HG02798 (cell line): ENCODE results near the gene XYLT1.

Experiments used
- ATAC-seq: cut with Tn5 transposase; IDR thresholded peaks from one replicate; pipeline ENCODE4 v1.9.1; 2021; ENCODE audit warnings: mild to moderate bottlenecking; ENCODE audit not compliant: unreplicated experiment, poor library complexity

XYLT1 gene

DNA sequence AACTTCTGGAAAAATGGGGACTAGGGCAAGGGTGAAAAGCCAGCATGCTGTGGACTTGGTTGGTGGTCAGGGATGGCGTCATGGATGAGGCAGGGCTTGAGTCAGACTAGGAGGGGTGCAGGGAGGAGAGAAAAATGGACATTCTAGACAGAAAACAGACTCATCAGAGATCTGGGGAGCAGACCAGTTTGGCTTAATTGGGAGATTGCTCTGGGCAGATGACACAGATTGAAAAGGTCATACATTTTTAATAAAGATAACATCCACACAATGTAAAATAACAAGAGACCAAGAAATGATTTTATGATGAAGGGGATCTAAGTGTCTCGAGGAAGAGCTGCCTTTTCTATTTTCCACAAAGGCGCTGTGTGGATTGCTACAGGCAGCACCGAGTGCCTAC is 326.3 kb downstream of the XYLT1 start:
- no peak for ATAC-seq

DNA sequence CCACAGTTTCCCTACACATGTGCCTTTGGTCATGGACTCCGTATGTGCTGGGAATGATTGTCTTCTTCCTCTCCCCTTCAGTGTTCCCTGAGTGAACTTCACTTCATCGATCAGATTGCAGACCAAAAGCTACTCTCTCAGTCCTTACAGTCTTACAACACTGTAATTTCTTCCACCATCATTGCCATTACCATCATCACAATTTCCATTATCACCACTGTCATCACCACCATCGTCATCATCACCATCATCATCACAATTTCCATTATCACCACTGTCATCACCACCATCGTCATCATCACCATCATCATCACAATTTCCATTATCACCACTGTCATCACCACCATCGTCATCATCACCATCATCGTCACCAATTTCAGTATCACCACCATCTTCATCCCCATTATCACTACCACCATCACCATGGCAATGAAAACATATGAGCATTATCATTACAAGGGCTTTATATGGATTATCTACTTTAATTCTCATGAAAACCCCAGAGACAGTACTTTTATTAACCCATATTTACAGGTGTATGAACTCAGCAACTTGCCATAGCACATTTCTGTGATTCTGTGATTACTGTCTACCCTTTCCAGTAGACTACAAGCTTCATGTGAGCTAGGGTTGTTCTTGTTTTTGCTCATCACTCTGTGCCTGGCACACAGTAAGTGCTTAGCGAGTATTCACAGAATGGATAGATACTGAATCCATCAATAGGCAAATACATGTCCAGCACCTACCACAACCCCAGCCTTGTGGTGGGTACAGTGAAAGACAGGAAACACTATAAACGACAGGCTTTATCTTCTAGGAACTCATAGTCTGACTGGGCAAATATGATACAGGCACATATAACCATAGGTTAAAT is 327.0 kb downstream of the XYLT1 start:
- ATAC-seq, result no peak

DNA sequence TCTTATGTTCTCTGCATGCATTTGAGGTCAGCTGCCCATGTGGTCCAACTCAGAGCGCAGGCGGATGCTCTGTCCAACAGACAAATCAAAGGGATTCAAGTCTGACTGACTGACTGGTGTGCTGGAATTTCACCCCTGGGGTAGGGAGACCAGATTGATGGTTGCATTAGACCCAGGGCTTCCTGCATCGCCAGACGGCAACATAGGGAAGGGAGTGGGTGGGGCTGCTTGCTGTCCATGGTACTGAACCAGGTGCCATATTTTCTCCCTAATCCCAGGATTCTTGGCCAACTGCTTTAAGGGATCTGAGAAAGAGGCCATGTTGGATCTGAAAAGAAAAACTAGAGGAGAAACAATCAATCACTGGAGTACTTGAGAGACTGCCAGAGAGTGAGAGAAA is 332.0 kb downstream of the XYLT1 start:
- ATAC-seq, result no peak

DNA sequence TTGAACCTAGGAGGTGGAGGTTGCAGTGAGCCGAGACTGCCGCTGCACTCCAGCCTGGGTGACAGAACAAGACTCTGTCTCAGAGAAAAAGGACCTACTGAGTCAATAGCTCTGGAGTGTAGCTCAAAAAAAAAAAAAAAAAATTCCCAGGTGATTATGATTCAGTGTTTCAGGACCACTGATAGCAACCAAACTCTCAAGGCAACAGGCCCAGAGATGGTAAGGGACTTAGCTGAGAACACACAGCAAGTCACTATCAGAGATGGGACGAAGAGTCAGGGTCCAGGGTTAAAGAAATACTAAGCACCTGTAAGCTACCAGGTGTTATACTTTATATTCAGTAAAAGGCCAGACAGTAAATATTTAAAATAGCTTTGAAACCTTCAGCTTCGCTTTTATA is 335.3 kb downstream of the XYLT1 start:
- ATAC-seq, result no peak

DNA sequence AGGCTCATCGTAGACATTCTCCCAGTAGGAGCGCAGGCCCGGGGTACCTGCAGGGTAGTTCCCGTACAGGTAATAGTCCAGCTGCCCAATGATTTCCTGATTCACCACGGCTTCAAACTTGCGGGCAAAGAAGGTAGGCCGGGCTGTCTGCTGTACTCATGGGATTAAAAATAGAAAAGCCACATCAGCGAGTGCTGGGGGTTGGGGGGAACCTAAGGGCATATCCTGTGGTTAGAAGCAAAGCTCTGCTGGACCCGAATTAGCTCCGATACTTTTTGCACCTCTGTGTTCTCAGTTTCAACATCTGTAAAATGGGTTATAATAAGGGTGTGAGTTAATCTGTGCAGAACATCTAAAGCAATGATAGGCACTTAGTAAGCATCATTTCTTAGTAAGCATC is 336.2 kb downstream of the XYLT1 start:
- ATAC-seq, result peak; percentile 80

DNA sequence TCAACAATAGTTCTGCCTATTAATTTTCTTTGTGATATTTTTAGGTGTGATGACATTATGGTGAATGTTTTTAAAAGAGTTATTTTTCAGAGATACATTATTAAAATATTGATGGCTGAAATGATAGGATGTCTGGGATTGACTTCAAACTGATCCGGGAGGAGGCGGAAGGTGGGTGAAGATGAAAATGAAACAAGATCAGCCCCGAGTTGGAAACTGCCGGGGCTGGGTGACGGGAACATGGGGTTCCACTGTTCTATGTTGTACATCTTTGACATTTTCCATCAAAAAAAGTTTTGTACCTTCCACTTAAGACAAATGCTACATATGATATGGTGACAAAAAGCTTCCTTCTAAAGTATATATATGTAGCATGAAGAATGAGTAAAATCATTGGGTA is 336.9 kb downstream of the XYLT1 start:
- no peak for ATAC-seq

DNA sequence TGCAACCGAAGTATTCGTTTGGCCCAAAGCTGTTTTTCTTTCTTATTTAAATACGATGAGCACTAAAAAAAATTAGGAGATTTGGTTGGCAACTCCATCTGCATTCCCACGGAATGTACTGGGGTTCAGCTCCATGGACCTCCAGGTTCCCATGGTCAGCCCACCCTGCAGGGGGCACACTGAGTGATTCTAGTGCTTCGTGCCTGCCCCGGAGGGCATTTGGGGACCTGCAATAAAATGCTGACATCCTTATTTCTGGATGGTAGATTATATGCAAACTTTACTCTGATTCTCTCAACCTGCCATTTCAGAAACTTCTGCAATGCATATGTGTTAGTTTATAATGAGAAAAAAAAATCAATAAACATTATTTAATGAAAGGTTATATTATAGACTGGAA is 339.4 kb downstream of the XYLT1 start:
- no peak for ATAC-seq

DNA sequence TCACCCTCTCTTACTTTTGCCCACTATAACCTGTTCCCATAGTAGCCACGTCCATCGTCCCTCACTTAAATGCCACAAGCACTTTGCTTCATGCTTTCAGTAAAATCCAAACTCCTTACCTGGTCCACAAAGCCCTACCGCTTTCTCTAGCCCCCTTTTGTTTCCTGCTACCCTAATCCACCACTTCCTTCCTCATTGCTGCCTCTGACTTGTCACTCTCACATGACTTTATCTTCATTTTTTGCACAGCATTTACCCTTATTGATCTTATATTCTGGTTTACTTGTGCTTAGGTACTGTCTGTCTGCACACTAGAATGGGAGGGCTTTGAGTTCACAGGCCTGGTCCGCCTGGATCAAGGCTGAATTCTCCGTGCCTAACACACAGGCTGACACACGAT is 340.0 kb downstream of the XYLT1 start:
- ATAC-seq, result no peak

DNA sequence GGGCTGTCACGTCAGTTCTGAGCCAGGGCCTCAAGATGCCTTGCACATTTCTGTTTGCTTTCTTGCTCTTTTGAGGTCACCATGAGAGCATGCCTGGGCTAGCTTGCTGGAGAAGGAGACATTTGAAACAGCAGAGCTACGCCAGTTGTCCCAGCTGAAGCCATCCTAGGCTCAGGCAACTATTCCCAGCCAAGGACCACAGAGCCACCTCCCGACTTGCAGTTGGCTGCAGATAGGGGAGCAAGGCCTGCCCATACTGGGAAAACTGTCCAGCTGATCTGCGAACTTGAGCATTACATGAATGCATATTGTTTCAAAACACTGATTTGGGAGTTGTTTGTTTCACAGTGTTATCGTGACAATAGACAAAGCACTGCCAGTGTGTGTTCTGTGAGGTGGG is 340.8 kb downstream of the XYLT1 start:
- no peak for ATAC-seq

DNA sequence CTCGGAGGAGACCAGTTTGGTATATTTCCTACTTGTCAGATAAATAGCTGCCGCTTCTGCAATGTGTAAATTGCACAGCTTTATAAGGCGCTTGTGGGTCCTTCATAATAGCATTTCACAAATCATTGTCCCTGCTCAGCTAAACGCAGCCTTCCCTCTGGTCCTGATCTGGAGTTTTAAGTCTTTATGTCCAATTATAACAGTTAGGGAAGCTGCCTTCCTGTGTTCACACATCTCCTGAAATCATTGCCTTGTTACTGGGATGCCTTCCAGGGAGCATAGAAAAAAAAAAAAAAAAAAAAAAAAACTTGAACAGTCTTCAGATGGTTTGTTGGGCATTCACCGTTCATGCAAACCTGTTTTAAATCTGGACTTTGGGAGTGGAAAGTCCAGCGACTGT is 342.0 kb downstream of the XYLT1 start:
- ATAC-seq, result no peak

DNA sequence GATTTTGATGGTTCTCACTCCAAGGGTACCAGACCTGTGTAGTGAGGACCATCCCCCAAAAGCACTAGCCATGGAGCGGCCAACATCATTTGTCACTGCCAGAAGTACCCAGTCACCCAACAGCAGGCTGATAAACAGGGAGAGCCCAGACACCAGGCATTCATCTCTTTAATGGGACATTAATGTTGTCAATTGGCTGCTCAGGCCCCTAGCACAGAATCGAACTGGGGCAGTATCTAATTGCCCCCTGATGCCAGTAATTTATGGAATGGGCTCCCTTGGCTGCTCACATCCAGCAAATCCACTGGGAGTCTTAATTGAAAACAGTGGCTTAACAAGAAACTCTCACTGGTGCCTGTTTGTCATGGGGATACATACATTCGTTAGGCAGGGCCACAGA is 344.6 kb downstream of the XYLT1 start:
- no peak for ATAC-seq

DNA sequence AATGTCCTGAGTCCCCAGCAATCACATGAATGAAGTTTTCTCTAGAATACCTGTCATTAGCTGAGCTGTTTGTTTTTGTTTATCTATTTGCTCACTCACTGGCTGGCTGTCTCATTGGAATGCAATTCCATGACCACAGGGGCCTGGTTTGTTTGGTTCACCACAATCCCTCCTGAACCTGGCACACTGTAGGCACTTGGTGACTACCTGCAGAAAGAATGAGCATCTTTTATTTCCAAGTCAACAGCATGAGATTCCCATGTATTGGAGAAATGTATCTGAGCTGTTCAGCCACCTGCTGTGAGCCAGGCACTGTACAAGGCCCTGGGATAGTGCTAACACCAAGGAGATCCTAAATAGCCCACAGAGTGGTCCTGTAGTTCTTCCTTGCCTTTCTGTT is 345.1 kb downstream of the XYLT1 start:
- ATAC-seq, result no peak

DNA sequence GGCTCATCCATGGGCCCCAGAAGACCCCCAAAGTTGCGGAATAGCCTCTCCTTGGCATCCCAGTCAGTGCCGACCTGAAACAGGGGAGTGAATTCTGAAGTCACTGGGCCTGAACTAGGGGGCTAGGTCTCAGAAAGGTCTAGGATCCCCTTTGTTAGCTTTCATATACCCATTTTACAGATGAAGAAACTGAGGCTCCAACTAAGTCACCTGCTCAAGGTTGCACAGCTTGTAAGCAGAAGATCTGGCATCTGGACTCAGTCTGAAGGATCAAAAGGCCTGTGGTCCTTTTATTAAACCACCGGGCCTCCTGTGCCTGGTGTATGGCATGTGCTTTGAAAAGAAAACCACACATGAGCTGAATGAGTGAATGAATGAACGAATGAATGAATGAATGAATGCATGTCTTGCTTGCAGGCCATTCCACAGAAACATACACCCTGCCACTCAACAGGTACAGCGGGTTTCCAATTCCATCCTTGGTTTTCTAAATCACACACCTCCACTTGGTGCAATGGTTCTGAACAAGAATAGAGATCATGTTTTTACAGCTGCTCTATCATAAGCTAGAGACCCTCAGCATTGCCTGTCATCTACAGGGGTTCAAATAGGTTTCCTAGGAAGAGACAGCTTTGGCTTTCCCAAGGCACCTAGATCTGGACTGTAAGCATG is 352.7 kb downstream of the XYLT1 start:
- ATAC-seq, result no peak

DNA sequence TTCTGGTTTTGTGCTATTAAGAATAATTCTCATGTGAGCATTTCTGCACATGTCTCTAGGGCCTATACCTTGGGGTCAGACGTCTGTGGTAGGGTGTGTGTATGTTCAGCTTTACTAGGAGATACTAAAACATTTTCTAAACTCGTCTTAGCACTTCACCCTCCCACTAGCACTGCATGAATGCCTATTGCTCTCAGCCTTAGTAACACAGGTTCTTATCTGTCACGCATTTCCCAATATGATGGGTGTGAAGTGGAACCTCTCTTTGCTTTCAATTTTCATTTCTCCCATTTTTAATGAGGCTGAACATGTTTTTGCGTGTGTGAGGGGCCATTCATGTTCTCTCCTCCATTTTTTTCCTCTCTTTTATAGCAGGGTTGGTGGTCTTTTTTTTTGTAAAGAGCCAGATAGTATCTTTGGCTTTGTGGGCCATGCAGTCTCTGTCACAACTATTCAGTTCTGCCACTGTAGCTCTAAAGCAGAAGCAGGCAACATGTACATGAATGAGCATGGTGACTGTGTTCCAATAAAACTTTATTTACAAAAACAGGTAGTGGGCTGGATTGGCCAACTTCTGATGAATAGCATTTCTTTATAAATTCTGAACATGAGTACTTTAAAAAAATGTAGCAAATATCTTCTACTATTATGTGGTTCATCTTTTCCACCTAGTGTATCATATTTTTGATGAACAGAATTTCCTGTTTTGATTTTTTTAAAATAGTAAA is 354.0 kb downstream of the XYLT1 start:
- no peak for ATAC-seq

DNA sequence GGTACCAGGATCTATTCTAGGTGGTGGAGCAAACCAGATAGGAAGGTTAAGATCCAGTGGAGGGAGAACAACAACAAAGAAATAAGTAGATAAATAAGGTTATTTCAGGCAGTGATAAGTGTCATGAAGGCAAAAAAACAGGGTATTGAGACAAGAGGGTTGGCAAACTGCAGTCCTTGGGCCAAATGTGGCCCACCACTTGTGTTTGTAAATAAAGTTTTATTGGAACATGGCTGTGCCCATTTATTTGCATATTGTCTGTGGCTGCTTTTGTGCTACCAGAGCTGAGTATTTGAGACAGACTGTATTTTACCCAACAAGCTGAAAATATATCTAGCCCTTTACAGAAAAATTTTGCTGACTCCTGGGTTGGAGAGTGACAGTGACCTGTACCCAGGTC is 361.3 kb downstream of the XYLT1 start:
- no peak for ATAC-seq

DNA sequence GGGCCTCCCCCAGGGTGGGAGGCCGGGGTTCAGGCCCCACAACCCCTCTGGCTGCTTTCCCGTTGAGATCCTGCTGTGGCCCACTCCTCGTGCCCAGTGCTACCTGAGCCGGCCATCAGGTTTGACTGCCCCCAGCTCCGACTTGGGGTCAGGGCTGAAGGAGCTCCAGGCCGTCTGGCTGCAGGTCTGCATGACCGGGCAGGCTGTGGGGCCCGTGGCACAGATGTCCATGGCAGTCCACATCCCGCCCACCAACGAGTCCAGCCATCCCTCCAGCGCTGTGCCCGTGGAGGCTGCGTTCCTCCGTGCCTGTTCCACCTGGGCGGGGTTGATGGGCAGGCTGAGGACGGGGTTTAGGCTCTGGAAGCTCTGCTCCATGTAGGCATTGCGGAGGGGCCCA is 362.2 kb downstream of the XYLT1 start:
- ATAC-seq, result no peak

DNA sequence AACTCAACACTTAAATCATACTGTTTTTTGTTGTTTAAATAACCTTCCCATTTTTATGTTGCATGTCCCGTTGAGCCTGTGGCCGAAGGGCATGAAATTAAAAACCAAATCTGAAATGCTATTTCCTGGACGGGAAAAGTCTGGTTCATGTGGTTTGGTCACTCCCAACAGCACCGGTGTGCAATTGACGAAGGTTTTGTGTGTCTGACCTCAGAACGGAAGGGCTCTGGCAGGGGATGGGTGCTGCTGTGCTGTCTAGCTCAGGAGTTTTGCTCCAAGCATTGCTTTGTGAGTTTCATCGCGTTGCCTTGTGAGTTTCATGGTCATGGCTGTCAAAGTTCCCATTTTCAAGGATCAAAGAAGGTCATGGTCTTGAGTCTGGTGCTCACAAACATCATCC is 363.3 kb downstream of the XYLT1 start:
- no peak for ATAC-seq

DNA sequence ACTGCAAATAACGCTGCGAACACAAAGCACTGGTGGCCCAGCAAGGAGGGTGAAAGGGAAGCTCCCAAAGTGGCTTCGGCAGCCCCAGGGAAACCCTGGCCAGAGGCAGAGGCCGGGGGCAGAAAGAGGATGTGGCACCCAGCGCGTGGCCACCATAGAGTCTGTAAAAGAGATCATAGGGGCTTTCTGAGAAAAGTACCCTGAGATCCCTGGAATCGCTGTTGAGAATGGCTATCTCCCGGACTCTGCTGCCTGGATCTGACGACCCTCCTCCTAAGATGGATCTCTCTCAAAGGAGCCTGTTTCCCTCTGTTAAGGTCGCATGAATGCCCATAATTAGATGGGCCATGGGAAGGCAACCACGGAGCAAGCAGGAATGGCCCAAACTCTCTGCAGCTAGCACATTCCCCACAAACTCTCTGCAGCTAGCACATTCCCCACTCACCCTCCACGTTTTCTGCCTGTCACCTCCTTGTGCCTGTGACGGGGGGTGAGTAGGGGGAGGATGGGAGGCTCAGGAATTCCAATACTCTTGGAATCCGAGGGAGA is 364.4 kb downstream of the XYLT1 start:
- no peak for ATAC-seq

DNA sequence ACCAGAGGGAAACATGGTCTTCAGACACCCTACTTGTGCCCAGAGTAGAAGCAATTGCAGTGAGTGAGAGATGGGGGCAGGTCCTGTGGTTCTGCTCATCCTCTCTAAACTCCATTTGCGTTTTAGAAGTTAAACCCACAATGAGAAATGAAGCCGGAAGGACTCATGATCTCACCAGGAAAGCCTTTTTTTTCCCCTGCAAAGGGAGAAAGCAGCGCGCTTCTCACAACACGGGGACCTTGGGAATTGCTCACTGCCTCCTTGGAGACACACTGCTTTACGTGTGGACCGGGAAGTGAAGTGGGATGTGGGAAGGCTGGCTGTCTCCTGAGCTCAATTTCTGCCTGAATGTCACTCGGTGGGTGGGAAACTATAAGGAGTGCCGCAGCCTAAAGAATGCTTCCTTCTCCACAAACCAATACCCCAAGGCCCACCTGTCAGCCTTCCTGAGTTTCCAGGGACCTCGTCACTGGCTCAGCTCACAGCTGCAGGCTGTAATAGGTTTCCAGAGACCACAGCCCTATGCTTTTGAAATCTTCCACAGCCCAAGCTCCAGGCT is 365.4 kb downstream of the XYLT1 start:
- no peak for ATAC-seq

DNA sequence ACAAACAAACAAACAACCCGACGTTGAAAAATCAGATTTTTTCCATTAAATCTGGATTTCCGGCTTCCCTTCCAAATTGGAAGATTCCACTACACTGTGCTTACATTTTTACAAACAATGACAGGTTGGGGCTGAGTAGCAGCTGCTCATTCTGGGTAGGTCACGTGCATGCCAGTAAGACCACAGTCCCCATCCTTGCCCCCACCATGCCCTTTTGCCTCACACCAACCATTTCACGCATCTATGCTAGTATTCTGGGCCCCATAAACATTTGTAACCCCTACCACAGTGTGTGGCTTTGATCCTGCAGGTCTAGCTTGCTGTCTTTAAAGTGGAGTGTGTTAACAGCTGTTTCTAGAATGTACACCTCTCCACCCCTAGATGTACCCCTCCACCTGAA is 366.1 kb downstream of the XYLT1 start:
- no peak for ATAC-seq

DNA sequence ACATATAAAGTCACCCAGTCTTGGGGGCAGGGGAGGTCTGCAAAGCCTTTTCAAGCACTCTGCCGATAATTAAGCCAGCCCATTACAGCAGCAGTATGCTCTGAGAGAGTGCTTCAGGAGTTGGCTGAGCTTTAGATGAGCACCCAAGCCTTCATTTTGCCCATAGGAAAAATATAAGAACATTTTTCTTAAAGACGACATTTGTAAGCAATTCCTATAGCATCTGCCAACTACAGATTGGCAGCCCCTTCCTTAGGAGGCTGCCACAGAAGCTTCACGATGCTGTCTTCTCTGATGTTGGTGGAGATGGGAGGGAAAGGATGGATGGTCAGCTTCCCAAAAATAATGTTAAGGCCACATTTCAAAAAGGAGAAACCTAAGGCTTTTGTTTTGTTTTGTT is 367.5 kb downstream of the XYLT1 start:
- ATAC-seq, result no peak
